ENCODE measurements around the gene STXBP5. TPM values are rescaled to one million over a fixed set of nuclear protein-coding genes. Genes with fewer than 3 reads are reported as not detected.

STXBP5 gene
- total and polyA plus RNA-seq, 2 donors: 16.1 to 16.8 TPM

- Histone ChIP-seq H3K4me3 (ENCODE audit: low read length in 2 of 2) (no peak overlapping the region), H3K27me3 (ENCODE audit: control insufficient read depth in 2 of 2, insufficient read depth in 1 of 2, low read length in 1 of 2) (no peaks in the 10 kb centered on the region), H3K27ac (ENCODE audit: low read depth in 1 of 2, low read length in 1 of 2) (no peak overlapping the region), H3K4me1 (ENCODE audit: control insufficient read depth in 2 of 2, insufficient read depth in 2 of 2, low read length in 2 of 2) (no peaks in the 10 kb centered on the region), H3K36me3 (ENCODE audit: control insufficient read depth in 2 of 2, insufficient read depth in 2 of 2, low read length in 1 of 2) (peaks cover 3 to 20% of the 10 kb centered on the region in 2 donors), H3K9me3 (ENCODE audit: control insufficient read depth in 2 of 2, insufficient read depth in 1 of 2, low read length in 1 of 2) (no peaks in the 10 kb centered on the region)
- WGBS: 97% methylated on average over 2 of the region's 2 CpGs
- DNase-seq (ENCODE audit: low read depth in 6 of 9, low spot score in 9 of 9): no peak
These were observed 179.8 kb downstream of the STXBP5 start for GRCh38 chr6:147384029-147384428.

GRCh38 chr6:147384737-147385710 is 180.8 kb downstream of the STXBP5 start:
- WGBS: 97% methylated on average over 6 of the region's 6 CpGs
- DNase-seq (ENCODE audit: low read depth in 6 of 9, low spot score in 9 of 9): no peak
- H3K27ac ChIP-seq (ENCODE audit: low read depth in 1 of 2, low read length in 1 of 2): no peak overlapping the region
- no peak overlapping the region for H3K4me3 ChIP-seq (ENCODE audit: low read length in 2 of 2)
- H3K36me3 ChIP-seq (ENCODE audit: control insufficient read depth in 2 of 2, insufficient read depth in 2 of 2, low read length in 1 of 2): peaks cover 3 to 20% of the 10 kb centered on the region in 2 donors
- no peaks in the 10 kb centered on the region for H3K4me1 ChIP-seq (ENCODE audit: control insufficient read depth in 2 of 2, insufficient read depth in 2 of 2, low read length in 2 of 2)
- H3K9me3 ChIP-seq (ENCODE audit: control insufficient read depth in 2 of 2, insufficient read depth in 1 of 2, low read length in 1 of 2): no peaks in the 10 kb centered on the region
- H3K27me3 ChIP-seq (ENCODE audit: control insufficient read depth in 2 of 2, insufficient read depth in 1 of 2, low read length in 1 of 2): no peaks in the 10 kb centered on the region

- WGBS: 100% methylated on average over 1 of the region's 1 CpG
- H3K4me1 ChIP-seq (ENCODE audit: control insufficient read depth in 2 of 2, insufficient read depth in 2 of 2, low read length in 2 of 2): no peaks in the 10 kb centered on the region
- H3K4me3 ChIP-seq (ENCODE audit: low read length in 2 of 2): no peak overlapping the region
- H3K9me3 ChIP-seq (ENCODE audit: control insufficient read depth in 2 of 2, insufficient read depth in 1 of 2, low read length in 1 of 2): no peaks in the 10 kb centered on the region
- no peak overlapping the region for H3K27ac ChIP-seq (ENCODE audit: low read depth in 1 of 2, low read length in 1 of 2)
- H3K36me3 ChIP-seq (ENCODE audit: control insufficient read depth in 2 of 2, insufficient read depth in 2 of 2, low read length in 1 of 2): peaks cover 3 to 6% of the 10 kb centered on the region in 2 donors
- no peak for DNase-seq (ENCODE audit: low read depth in 6 of 9, low spot score in 9 of 9)
- H3K27me3 ChIP-seq (ENCODE audit: control insufficient read depth in 2 of 2, insufficient read depth in 1 of 2, low read length in 1 of 2): no peaks in the 10 kb centered on the region
These were observed 185.2 kb downstream of the STXBP5 start for GRCh38 chr6:147389463-147389862.

- peak in 1 of 9 donors; percentile 3 for DNase-seq (ENCODE audit: low read depth in 6 of 9, low spot score in 9 of 9)
- H3K36me3 ChIP-seq (ENCODE audit: control insufficient read depth in 2 of 2, insufficient read depth in 2 of 2, low read length in 1 of 2): no peaks in the 10 kb centered on the region
- H3K27me3 ChIP-seq (ENCODE audit: control insufficient read depth in 2 of 2, insufficient read depth in 1 of 2, low read length in 1 of 2): no peaks in the 10 kb centered on the region
- H3K4me1 ChIP-seq (ENCODE audit: control insufficient read depth in 2 of 2, insufficient read depth in 2 of 2, low read length in 2 of 2): no peaks in the 10 kb centered on the region
- no peaks in the 10 kb centered on the region for H3K9me3 ChIP-seq (ENCODE audit: control insufficient read depth in 2 of 2, insufficient read depth in 1 of 2, low read length in 1 of 2)
- WGBS: 79% methylated on average over 5 of the region's 5 CpGs
- no peak overlapping the region for H3K4me3 ChIP-seq (ENCODE audit: low read length in 2 of 2)
- no peak overlapping the region for H3K27ac ChIP-seq (ENCODE audit: low read depth in 1 of 2, low read length in 1 of 2)
These were observed 186.8 kb downstream of the STXBP5 start for GRCh38 chr6:147390909-147391536.

- Histone ChIP-seq H3K9me3 (ENCODE audit: control insufficient read depth in 2 of 2, insufficient read depth in 1 of 2, low read length in 1 of 2) (no peaks in the 10 kb centered on the region), H3K27ac (ENCODE audit: low read depth in 1 of 2, low read length in 1 of 2) (no peak overlapping the region), H3K27me3 (ENCODE audit: control insufficient read depth in 2 of 2, insufficient read depth in 1 of 2, low read length in 1 of 2) (no peaks in the 10 kb centered on the region), H3K36me3 (ENCODE audit: control insufficient read depth in 2 of 2, insufficient read depth in 2 of 2, low read length in 1 of 2) (no peaks in the 10 kb centered on the region), H3K4me1 (ENCODE audit: control insufficient read depth in 2 of 2, insufficient read depth in 2 of 2, low read length in 2 of 2) (no peaks in the 10 kb centered on the region), H3K4me3 (ENCODE audit: low read length in 2 of 2) (no peak overlapping the region)
- WGBS: 90% methylated on average over 8 of the region's 8 CpGs
- no peak for DNase-seq (ENCODE audit: low read depth in 6 of 9, low spot score in 9 of 9)
These were observed 188.9 kb downstream of the STXBP5 start for GRCh38 chr6:147392917-147393625.

GRCh38 chr6:147395158-147395557 is 190.9 kb downstream of the STXBP5 start:
- WGBS: 97% methylated on average over 1 of the region's 1 CpG
- no peak overlapping the region for H3K27ac ChIP-seq (ENCODE audit: low read depth in 1 of 2, low read length in 1 of 2)
- H3K36me3 ChIP-seq (ENCODE audit: control insufficient read depth in 2 of 2, insufficient read depth in 2 of 2, low read length in 1 of 2): no peaks in the 10 kb centered on the region
- no peaks in the 10 kb centered on the region for H3K27me3 ChIP-seq (ENCODE audit: control insufficient read depth in 2 of 2, insufficient read depth in 1 of 2, low read length in 1 of 2)
- no peaks in the 10 kb centered on the region for H3K4me1 ChIP-seq (ENCODE audit: control insufficient read depth in 2 of 2, insufficient read depth in 2 of 2, low read length in 2 of 2)
- no peak overlapping the region for H3K4me3 ChIP-seq (ENCODE audit: low read length in 2 of 2)
- no peaks in the 10 kb centered on the region for H3K9me3 ChIP-seq (ENCODE audit: control insufficient read depth in 2 of 2, insufficient read depth in 1 of 2, low read length in 1 of 2)
- DNase-seq (ENCODE audit: low read depth in 6 of 9, low spot score in 9 of 9): no peak

- no peaks in the 10 kb centered on the region for H3K27me3 ChIP-seq (ENCODE audit: control insufficient read depth in 2 of 2, insufficient read depth in 1 of 2, low read length in 1 of 2)
- DNase-seq (ENCODE audit: low read depth in 6 of 9, low spot score in 9 of 9): no peak
- no peaks in the 10 kb centered on the region for H3K36me3 ChIP-seq (ENCODE audit: control insufficient read depth in 2 of 2, insufficient read depth in 2 of 2, low read length in 1 of 2)
- H3K4me1 ChIP-seq (ENCODE audit: control insufficient read depth in 2 of 2, insufficient read depth in 2 of 2, low read length in 2 of 2): no peaks in the 10 kb centered on the region
- peaks cover 0 to 7% of the 10 kb centered on the region in 2 donors for H3K9me3 ChIP-seq (ENCODE audit: control insufficient read depth in 2 of 2, insufficient read depth in 1 of 2, low read length in 1 of 2)
- no peak overlapping the region for H3K27ac ChIP-seq (ENCODE audit: low read depth in 1 of 2, low read length in 1 of 2)
- 97% methylated on average over 3 of the region's 3 CpGs for WGBS
- no peak overlapping the region for H3K4me3 ChIP-seq (ENCODE audit: low read length in 2 of 2)
These were observed 193.1 kb downstream of the STXBP5 start for GRCh38 chr6:147397306-147397705.

- no peak overlapping the region for H3K4me3 ChIP-seq (ENCODE audit: low read length in 2 of 2)
- no peak for DNase-seq (ENCODE audit: low read depth in 6 of 9, low spot score in 9 of 9)
- H3K27me3 ChIP-seq (ENCODE audit: control insufficient read depth in 2 of 2, insufficient read depth in 1 of 2, low read length in 1 of 2): no peaks in the 10 kb centered on the region
- H3K36me3 ChIP-seq (ENCODE audit: control insufficient read depth in 2 of 2, insufficient read depth in 2 of 2, low read length in 1 of 2): no peaks in the 10 kb centered on the region
- H3K27ac ChIP-seq (ENCODE audit: low read depth in 1 of 2, low read length in 1 of 2): no peak overlapping the region
- H3K4me1 ChIP-seq (ENCODE audit: control insufficient read depth in 2 of 2, insufficient read depth in 2 of 2, low read length in 2 of 2): no peaks in the 10 kb centered on the region
- H3K9me3 ChIP-seq (ENCODE audit: control insufficient read depth in 2 of 2, insufficient read depth in 1 of 2, low read length in 1 of 2): peaks cover 0 to 7% of the 10 kb centered on the region in 2 donors
These were observed 196.8 kb downstream of the STXBP5 start for GRCh38 chr6:147400968-147401367.

- DNase-seq (ENCODE audit: low read depth in 6 of 9, low spot score in 9 of 9): no peak
- Histone ChIP-seq H3K27me3 (ENCODE audit: control insufficient read depth in 2 of 2, insufficient read depth in 1 of 2, low read length in 1 of 2) (no peaks in the 10 kb centered on the region), H3K4me1 (ENCODE audit: control insufficient read depth in 2 of 2, insufficient read depth in 2 of 2, low read length in 2 of 2) (no peaks in the 10 kb centered on the region), H3K27ac (ENCODE audit: low read depth in 1 of 2, low read length in 1 of 2) (no peak overlapping the region), H3K36me3 (ENCODE audit: control insufficient read depth in 2 of 2, insufficient read depth in 2 of 2, low read length in 1 of 2) (no peaks in the 10 kb centered on the region), H3K4me3 (ENCODE audit: low read length in 2 of 2) (no peak overlapping the region), H3K9me3 (ENCODE audit: control insufficient read depth in 2 of 2, insufficient read depth in 1 of 2, low read length in 1 of 2) (peaks cover 0 to 7% of the 10 kb centered on the region in 2 donors)
- WGBS: 97% methylated on average over 5 of the region's 5 CpGs
These were observed 197.6 kb downstream of the STXBP5 start for GRCh38 chr6:147401779-147402178.

Data from thymus (tissue), 11 donors.